RWPE1 (cell line): Measurements from ENCODE around the gene HHATL.

Source experiments
- CTCF ChIA-PET: fragments of 350-600 bp; sonication (Branson Sonifier 250); formaldehyde crosslinking; extraction: SDS; loops from one replicate; lab custom pipeline; 2021; lab: Yijun Ruan, JAX
- POLR2A ChIA-PET: fragments of 400-600 bp; formaldehyde crosslinking; extraction: SDS; loops from one replicate; lab custom pipeline; 2020; ENCODE audit warnings: antibody characterized with exemption; ENCODE audit not compliant: low non-redundant PET; lab: Yijun Ruan, JAX
- DNase-seq: peaks from one replicate; pipeline ENCODE4 v3.0.0; 2012; ENCODE audit warnings: low spot score
- H3K27ac ChIP-seq: fragments of 450-650 bp; 2 replicates; pipeline ENCODE4 v1.5.1; 2017
- CTCF ChIP-seq: fragments of 450-650 bp; conservative IDR thresholded peaks from 2 replicates; pipeline ENCODE4 v1.5.1; 2017; ENCODE audit warnings: low read depth, mild to moderate bottlenecking

The HHATL gene

DNA sequence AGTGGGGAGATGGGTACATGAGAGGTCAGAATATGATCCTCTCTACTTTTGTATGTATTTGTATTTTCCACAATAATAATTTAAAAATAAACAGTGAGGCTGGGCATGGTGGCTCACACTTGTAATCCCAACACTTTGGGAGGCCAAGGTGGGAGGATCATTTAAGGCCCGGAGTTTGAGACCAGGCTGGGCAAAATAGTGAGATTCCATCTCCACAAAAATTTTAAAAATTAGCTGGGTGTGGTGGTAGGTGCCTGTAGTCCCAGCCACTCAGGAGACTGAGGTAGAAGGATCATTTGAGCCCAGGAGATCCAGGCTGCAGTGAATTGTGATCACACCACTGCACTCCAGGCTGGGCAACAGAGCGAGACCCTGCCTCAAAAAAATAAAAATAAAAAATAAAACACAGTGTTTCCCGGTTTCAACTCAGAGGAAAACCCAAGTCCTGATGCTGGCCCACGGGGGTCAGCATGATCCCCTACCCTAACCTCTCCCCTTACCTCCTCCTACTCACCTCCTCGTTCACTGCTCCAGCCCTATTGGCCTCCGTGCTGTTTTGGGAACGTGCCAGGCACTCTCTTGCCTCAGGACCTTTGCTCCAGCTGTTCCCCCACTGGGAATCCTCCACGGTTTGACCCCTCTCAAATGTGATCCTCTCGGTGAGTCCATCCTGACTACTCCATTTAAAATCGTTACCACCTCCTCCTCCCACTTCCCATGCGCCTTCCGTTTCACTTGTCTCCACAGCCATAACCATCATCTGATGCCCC, 20.1 kb downstream of the HHATL start:
- CTCF ChIA-PET: no interaction called here
- no peak for TF ChIP-seq CTCF
- no peak overlapping the region for H3K27ac ChIP-seq
- POLR2A ChIA-PET: no interaction called here
- no peak for DNase-seq

DNA sequence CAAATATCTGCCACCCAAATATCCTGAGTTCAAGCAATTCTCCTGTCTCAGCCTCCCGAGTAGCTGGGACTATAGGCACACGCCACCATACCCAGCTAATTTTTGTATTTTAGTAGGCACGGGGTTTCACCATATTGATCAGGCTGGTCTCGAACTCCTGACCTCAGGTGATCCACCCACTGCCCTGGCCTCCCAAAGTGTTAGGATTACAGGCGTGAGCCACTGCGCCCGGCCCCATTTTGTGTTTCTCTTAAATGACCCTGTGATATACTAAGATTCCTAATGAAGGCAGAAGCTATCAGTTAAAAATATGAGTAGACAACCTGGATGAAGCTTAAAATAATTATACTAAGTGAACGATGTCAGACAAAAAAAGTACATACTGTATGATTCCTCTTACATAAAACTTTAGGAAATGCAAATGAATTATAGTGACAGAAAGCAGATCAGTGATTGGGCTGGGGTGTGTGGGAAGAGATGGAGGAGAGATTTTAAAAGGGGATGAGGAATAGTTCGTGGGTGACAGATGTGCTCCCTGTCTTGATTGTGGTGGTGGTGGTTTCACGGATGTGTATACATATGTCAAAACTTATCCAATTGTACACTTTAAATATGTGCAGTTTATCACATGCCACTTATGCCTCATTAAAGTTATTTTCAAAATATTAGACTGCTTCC, 21.1 kb downstream of the HHATL start:
- DNase-seq: no peak
- no peak for TF ChIP-seq CTCF
- CTCF ChIA-PET: no interaction called here
- POLR2A ChIA-PET: no interaction called here
- H3K27ac ChIP-seq: no peak overlapping the region

- CTCF ChIA-PET: no interaction called here
- no peak overlapping the region for H3K27ac ChIP-seq
- DNase-seq: no peak
- no peak for TF ChIP-seq CTCF
- POLR2A ChIA-PET: no interaction called here
Measured at GRCh38 chr3:42680806-42681205, 21.8 kb downstream of the HHATL start.

DNA sequence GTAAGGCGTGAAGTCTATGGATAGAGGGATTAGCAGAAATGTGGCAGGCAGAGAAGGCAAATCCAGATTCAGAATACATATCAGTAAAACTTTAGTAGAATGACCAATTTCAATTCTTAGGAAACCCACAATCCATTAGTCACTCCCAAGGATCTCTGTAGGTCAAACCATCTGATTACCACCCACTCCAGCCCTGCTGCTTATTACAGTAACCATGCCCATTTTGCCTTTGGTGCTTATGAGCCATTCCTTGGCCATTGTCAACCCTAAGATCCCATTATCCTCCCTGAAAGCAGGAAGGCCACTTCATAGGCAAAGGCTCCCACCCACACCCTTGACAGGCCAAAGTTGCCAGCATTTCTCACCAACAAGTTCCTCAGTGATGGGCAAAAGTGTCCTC, 22.3 kb downstream of the HHATL start:
- no peak for TF ChIP-seq CTCF

GRCh38 chr3:42678447-42678846, 24.2 kb downstream of the HHATL start:
- CTCF ChIA-PET: no interaction called here
- POLR2A ChIA-PET: no interaction called here
- no peak for TF ChIP-seq CTCF
- no peak overlapping the region for H3K27ac ChIP-seq
- no peak for DNase-seq

More for the DNA sequence above, 22.3 kb downstream of the HHATL start:
- no peak for DNase-seq
- H3K27ac ChIP-seq: no peak overlapping the region
- POLR2A ChIA-PET: no interaction called here
- CTCF ChIA-PET: no interaction called here

DNA sequence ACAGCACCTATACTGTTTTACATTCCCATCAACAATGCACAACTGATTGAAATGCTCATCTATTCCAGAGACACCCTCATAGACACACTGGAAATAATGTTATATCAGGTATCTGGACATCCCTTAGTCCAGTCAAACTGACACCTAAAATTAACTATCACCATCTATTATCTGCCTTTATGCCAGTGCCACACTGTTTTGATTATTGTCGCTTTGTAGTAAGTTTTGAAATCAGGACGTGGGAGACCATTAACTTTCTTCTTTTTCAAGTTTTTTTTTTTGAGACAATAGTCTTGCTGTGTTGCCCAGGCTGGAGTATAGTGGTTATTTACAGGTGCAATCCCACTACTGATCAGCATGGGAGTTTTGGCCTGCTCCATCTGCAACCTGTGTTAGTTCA, 26.7 kb downstream of the HHATL start:
- no peak overlapping the region for H3K27ac ChIP-seq
- TF ChIP-seq CTCF: no peak
- no peak for DNase-seq
- ChIA-PET POLR2A (no interaction called here), CTCF (no interaction called here)
